Memory B cell (primary cell): Measurements from ENCODE around the gene LCMT2.

Source experiments
- ATAC-seq: fragments of 150-1000 bp; cut with Tn5 transposase; 2 replicates; pipeline ENCODE4 v1.10.0; 2021; ENCODE audit warnings: low read depth, mild to moderate bottlenecking, moderate library complexity
- DNase-seq, 2 donors: peaks; one replicate each; pipeline ENCODE4 v3.0.0; 2022; ENCODE audit warnings: low spot score in 2 of 2
- H3K27ac Mint-ChIP-seq: one replicate; pipeline ENCODE4 v1.8.0; 2022; ENCODE audit warnings: mild to moderate bottlenecking, moderate library complexity, mixed read lengths
- H3K27me3 Mint-ChIP-seq: one replicate; pipeline ENCODE4 v1.8.0; 2022; ENCODE audit warnings: mixed read lengths
- H3K36me3 Mint-ChIP-seq: one replicate; pipeline ENCODE4 v1.8.0; 2022; ENCODE audit warnings: mild to moderate bottlenecking, mixed read lengths
- H3K4me1 Mint-ChIP-seq: one replicate; pipeline ENCODE4 v1.8.0; 2022; ENCODE audit warnings: mixed read lengths
- H3K4me3 Mint-ChIP-seq: one replicate; pipeline ENCODE4 v1.8.0; 2022; ENCODE audit warnings: mild to moderate bottlenecking, moderate library complexity, mixed read lengths
- H3K9me3 Mint-ChIP-seq: one replicate; pipeline ENCODE4 v1.8.0; 2022; ENCODE audit warnings: mixed read lengths

LCMT2 gene

GRCh38 chr15:43275740-43276562 is 54.4 kb downstream of the LCMT2 start:
- no peak for ATAC-seq
- no peak for DNase-seq
- Mint-ChIP-seq H3K4me3 (no peak overlapping the region), H3K27ac (no peak overlapping the region), H3K4me1 (peaks cover 18% of the 10 kb centered on the region), H3K9me3 (no peaks in the 10 kb centered on the region), H3K27me3 (no peaks in the 10 kb centered on the region), H3K36me3 (peaks cover 1% of the 10 kb centered on the region)

- no peaks in the 10 kb centered on the region for H3K9me3 Mint-ChIP-seq
- DNase-seq, result no peak
- peaks cover 1% of the 10 kb centered on the region for H3K36me3 Mint-ChIP-seq
- H3K4me3 Mint-ChIP-seq, result no peak overlapping the region
- no peak for ATAC-seq
- no peak overlapping the region for H3K27ac Mint-ChIP-seq
- H3K4me1 Mint-ChIP-seq, result peaks cover 32% of the 10 kb centered on the region
- no peaks in the 10 kb centered on the region for H3K27me3 Mint-ChIP-seq
These were observed 56.2 kb downstream of the LCMT2 start for GRCh38 chr15:43274136-43274535.
